IPS DF 6.9 (cell line): ENCODE results near the gene CDX1.

Source experiments
- DNase-seq: peaks from one replicate; pipeline ENCODE4 v3.0.0-alpha.2; 2013; ENCODE audit warnings: low read depth, low spot score
- H3K27ac ChIP-seq: one replicate; pipeline ENCODE4 v1.5.1; 2013; ENCODE audit warnings: low read length, control low read depth
- H3K27me3 ChIP-seq: 2 replicates; pipeline ENCODE4 v1.6.1; 2013; ENCODE audit warnings: mild to moderate bottlenecking, low read length; ENCODE audit not compliant: control insufficient read depth, insufficient read depth
- H3K36me3 ChIP-seq: 2 replicates; pipeline ENCODE4 v1.6.1; 2013; ENCODE audit warnings: low read length; ENCODE audit not compliant: control insufficient read depth, insufficient read depth
- H3K4me1 ChIP-seq: 2 replicates; pipeline ENCODE4 v1.6.1; 2013; ENCODE audit warnings: low read length; ENCODE audit not compliant: control insufficient read depth, insufficient read depth
- H3K4me3 ChIP-seq: 2 replicates; pipeline ENCODE4 v1.5.1; 2013; ENCODE audit warnings: mild to moderate bottlenecking, low read length
- H3K9me3 ChIP-seq: 2 replicates; pipeline ENCODE4 v1.6.1; 2013; ENCODE audit warnings: low read length, inconsistent platforms; ENCODE audit not compliant: control insufficient read depth, insufficient read depth
- WGBS: extraction: QIAGEN DNeasy Blood & Tissue Kit; methylation state at CpG from one replicate; pipeline ENCODE4 v1.1.7; 2013; ENCODE audit warnings: mixed read lengths, missing lambda C conversion rate; ENCODE audit not compliant: insufficient read length, insufficient coverage; 5-methylcytosine and 5-hydroxymethylcytosine counted together

Gene CDX1

GRCh38 chr5:150156027-150156368, 10.6 kb upstream of the CDX1 start:
- Histone ChIP-seq H3K4me3 (no peak overlapping the region), H3K36me3 (no peaks in the 10 kb centered on the region), H3K9me3 (no peaks in the 10 kb centered on the region), H3K27me3 (no peaks in the 10 kb centered on the region), H3K4me1 (peaks cover 4% of the 10 kb centered on the region; the same call in 1 of the 2 replicates), H3K27ac (no peak overlapping the region)
- WGBS, result no CpG with 5 or more reads among the region's 9 CpGs
- no peak for DNase-seq

- no peaks in the 10 kb centered on the region for H3K9me3 ChIP-seq
- H3K36me3 ChIP-seq, result no peaks in the 10 kb centered on the region
- no peak for DNase-seq
- no CpG with 5 or more reads among the region's 4 CpGs for WGBS
- no peak overlapping the region for H3K27ac ChIP-seq
- H3K4me1 ChIP-seq, result peaks cover 4% of the 10 kb centered on the region; the same call in 1 of the 2 replicates
- no peak overlapping the region for H3K4me3 ChIP-seq
- no peaks in the 10 kb centered on the region for H3K27me3 ChIP-seq
Measured at GRCh38 chr5:150156540-150156939, 10.0 kb upstream of the CDX1 start.

- Histone ChIP-seq H3K27me3 (no peaks in the 10 kb centered on the region), H3K4me1 (peaks cover 4% of the 10 kb centered on the region; the same call in 1 of the 2 replicates), H3K36me3 (no peaks in the 10 kb centered on the region), H3K9me3 (no peaks in the 10 kb centered on the region), H3K4me3 (no peak overlapping the region), H3K27ac (no peak overlapping the region)
- DNase-seq, result no peak
- WGBS, result no CpG with 5 or more reads among the region's 3 CpGs
Measured at GRCh38 chr5:150157168-150157567, 9.4 kb upstream of the CDX1 start.

- no peaks in the 10 kb centered on the region for H3K36me3 ChIP-seq
- no peak overlapping the region for H3K4me3 ChIP-seq
- H3K27me3 ChIP-seq, result no peaks in the 10 kb centered on the region
- H3K9me3 ChIP-seq, result no peaks in the 10 kb centered on the region
- WGBS, result no CpG with 5 or more reads among the region's 12 CpGs
- peaks cover 4% of the 10 kb centered on the region; the same call in 1 of the 2 replicates for H3K4me1 ChIP-seq
- no peak overlapping the region for H3K27ac ChIP-seq
- no peak for DNase-seq
Measured at GRCh38 chr5:150158170-150158949, 8.2 kb upstream of the CDX1 start.

GRCh38 chr5:150159031-150159430, 7.5 kb upstream of the CDX1 start:
- Histone ChIP-seq H3K4me1 (peaks cover 2% of the 10 kb centered on the region; the same call in 1 of the 2 replicates), H3K36me3 (no peaks in the 10 kb centered on the region), H3K9me3 (no peaks in the 10 kb centered on the region), H3K27ac (no peak overlapping the region), H3K4me3 (no peak overlapping the region), H3K27me3 (no peaks in the 10 kb centered on the region)
- DNase-seq, result no peak
- WGBS, result no CpG with 5 or more reads among the region's 6 CpGs

GRCh38 chr5:150159741-150160179, 6.8 kb upstream of the CDX1 start:
- H3K9me3 ChIP-seq, result no peaks in the 10 kb centered on the region
- no CpG with 5 or more reads among the region's 9 CpGs for WGBS
- H3K27ac ChIP-seq, result no peak overlapping the region
- peaks cover 2% of the 10 kb centered on the region; the same call in 1 of the 2 replicates for H3K4me1 ChIP-seq
- DNase-seq, result no peak
- H3K4me3 ChIP-seq, result no peak overlapping the region
- H3K36me3 ChIP-seq, result no peaks in the 10 kb centered on the region
- H3K27me3 ChIP-seq, result peaks cover 3% of the 10 kb centered on the region

- H3K27me3 ChIP-seq, result peaks cover 11% of the 10 kb centered on the region
- H3K9me3 ChIP-seq, result no peaks in the 10 kb centered on the region
- H3K4me1 ChIP-seq, result no peaks in the 10 kb centered on the region; the same call in 1 of the 2 replicates
- no CpG with 5 or more reads among the region's 5 CpGs for whole genome bisulfite sequencing
- H3K36me3 ChIP-seq, result no peaks in the 10 kb centered on the region
- H3K27ac ChIP-seq, result no peak overlapping the region
- no peak overlapping the region for H3K4me3 ChIP-seq
- DNase-seq, result no peak
Measured at GRCh38 chr5:150160448-150161081, 6.0 kb upstream of the CDX1 start.

GRCh38 chr5:150161242-150162141, 5.1 kb upstream of the CDX1 start:
- H3K4me1 ChIP-seq, result no peaks in the 10 kb centered on the region
- WGBS, result no CpG with 5 or more reads among the region's 14 CpGs
- H3K9me3 ChIP-seq, result no peaks in the 10 kb centered on the region
- H3K4me3 ChIP-seq, result no peak overlapping the region
- no peak overlapping the region for H3K27ac ChIP-seq
- H3K36me3 ChIP-seq, result no peaks in the 10 kb centered on the region
- DNase-seq, result peak; percentile 72
- H3K27me3 ChIP-seq, result peaks cover 19% of the 10 kb centered on the region

- Histone ChIP-seq H3K4me3 (no peak overlapping the region), H3K27ac (no peak overlapping the region), H3K36me3 (no peaks in the 10 kb centered on the region), H3K9me3 (no peaks in the 10 kb centered on the region), H3K27me3 (peaks cover 22% of the 10 kb centered on the region), H3K4me1 (no peaks in the 10 kb centered on the region)
- DNase-seq, result no peak
- no CpG with 5 or more reads among the region's 3 CpGs for WGBS
Measured at GRCh38 chr5:150162142-150162513, 4.5 kb upstream of the CDX1 start.

- Histone ChIP-seq H3K27ac (no peak overlapping the region), H3K4me3 (no peak overlapping the region), H3K9me3 (no peaks in the 10 kb centered on the region), H3K4me1 (no peaks in the 10 kb centered on the region), H3K27me3 (peaks cover 31% of the 10 kb centered on the region), H3K36me3 (no peaks in the 10 kb centered on the region)
- WGBS, result no CpG with 5 or more reads among the region's 3 CpGs
- no peak for DNase-seq
Measured at GRCh38 chr5:150163035-150163434, 3.5 kb upstream of the CDX1 start.
